Gastrocnemius medialis (tissue), 4 donors: ENCODE measurements around the gene ADAMTS10.

Experiments used
- POLR2A ChIP-seq, 2 donors: fragments of 450-650 bp; IDR thresholded peaks; one replicate each; pipeline ENCODE4 v1.6.1; 2017; ENCODE audit warnings: antibody characterized with exemption in 2 of 2, mild to moderate bottlenecking in 2 of 2, moderate library complexity in 2 of 2
- TF ChIP-seq, protein P1 (sequence below), 5 experiments: fragments of 450-650 bp in 3 of 5; fragments of 200-600 bp in 2 of 5; sonication (generic) in 2 of 5; IDR thresholded peaks in 4 of 5; conservative IDR thresholded peaks in 1 of 5; 1 replicate in 4 of 5; 2 replicates in 1 of 5; pipeline ENCODE4 v1.5.1; 2016 to 2019; ENCODE audit warnings: antibody characterized with exemption in 5 of 5, mild to moderate bottlenecking in 3 of 5, moderate library complexity in 3 of 5

DNA sequence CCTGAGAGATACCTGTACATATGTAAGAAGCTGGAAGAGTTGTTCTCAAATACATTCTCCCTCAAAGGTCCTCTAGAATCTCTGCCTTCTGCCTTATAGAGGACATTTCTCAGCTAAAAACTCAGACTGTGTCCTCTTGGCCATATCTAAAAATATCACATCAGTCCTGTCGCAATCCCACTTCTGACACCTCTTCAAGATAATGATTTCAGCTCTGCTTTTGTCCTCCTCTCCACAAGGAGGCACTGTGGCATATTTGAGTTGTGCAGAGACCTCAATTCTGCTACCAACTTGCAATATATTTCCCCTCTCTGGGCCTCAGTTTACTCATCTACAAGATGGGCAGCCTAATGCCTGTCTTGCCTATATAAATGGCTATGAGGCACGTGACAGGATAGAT, 16.6 kb downstream of the ADAMTS10 start:
- TF ChIP-seq, protein P1, sequence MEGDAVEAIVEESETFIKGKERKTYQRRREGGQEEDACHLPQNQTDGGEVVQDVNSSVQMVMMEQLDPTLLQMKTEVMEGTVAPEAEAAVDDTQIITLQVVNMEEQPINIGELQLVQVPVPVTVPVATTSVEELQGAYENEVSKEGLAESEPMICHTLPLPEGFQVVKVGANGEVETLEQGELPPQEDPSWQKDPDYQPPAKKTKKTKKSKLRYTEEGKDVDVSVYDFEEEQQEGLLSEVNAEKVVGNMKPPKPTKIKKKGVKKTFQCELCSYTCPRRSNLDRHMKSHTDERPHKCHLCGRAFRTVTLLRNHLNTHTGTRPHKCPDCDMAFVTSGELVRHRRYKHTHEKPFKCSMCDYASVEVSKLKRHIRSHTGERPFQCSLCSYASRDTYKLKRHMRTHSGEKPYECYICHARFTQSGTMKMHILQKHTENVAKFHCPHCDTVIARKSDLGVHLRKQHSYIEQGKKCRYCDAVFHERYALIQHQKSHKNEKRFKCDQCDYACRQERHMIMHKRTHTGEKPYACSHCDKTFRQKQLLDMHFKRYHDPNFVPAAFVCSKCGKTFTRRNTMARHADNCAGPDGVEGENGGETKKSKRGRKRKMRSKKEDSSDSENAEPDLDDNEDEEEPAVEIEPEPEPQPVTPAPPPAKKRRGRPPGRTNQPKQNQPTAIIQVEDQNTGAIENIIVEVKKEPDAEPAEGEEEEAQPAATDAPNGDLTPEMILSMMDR (IDR thresholded peaks at IDR 0.05 in 4 of 5, conservative IDR thresholded peaks at IDR 0.05 in 1 of 5): no peak
- no peak for TF ChIP-seq POLR2A (IDR thresholded peaks at IDR 0.05)
